ENCODE data around the gene B3GNT2.
A peak's percentile ranks its signal among the peaks of the same experiment; 100 is the strongest.
"Not testable (repeated sequence)": the region's sequence is repeated elsewhere in the genome, so short reads cannot be mapped to it uniquely, and the experiment has no call there.

The B3GNT2 gene

GRCh38 chr2:62197925-62198633 is 2.2 kb downstream of the B3GNT2 start:
- Histone ChIP-seq H4K20me1 (ENCODE audit: insufficient read depth, low read length) (peaks cover 33% of the 10 kb centered on the region), H3K4me3 (ENCODE audit: low read length) (peak overlapping the region; percentile 98)

GRCh38 chr2:62198854-62199253 is 2.9 kb downstream of the B3GNT2 start:
- not testable (repeated sequence) for H3K27ac ChIP-seq (ENCODE audit: low read length)
- H3K4me2 ChIP-seq (ENCODE audit: low read depth, low read length): peak overlapping the region; percentile 84; the same call in 1 of the 2 replicates
- H3K4me1 ChIP-seq (ENCODE audit: low read length): peaks cover 41% of the 10 kb centered on the region

More at GRCh38 chr2:62197925-62198633, 2.2 kb downstream of the B3GNT2 start:
- no peaks in the 10 kb centered on the region for H3K9me2 ChIP-seq (replicated peaks; ENCODE audit: insufficient read depth, low read length)
- peaks cover 41% of the 10 kb centered on the region for H3K4me1 ChIP-seq (ENCODE audit: low read length)
- H3K36me3 ChIP-seq (replicated peaks; ENCODE audit: insufficient read depth, low read length): no peaks in the 10 kb centered on the region
- no peak for TF ChIP-seq EZH2 (optimal IDR thresholded peaks at IDR 0.05; ENCODE audit: low read depth, low read length)
- peaks cover 10% of the 10 kb centered on the region for H3F3A ChIP-seq (ENCODE audit: insufficient read depth, low read length)
- H2AFZ ChIP-seq (ENCODE audit: low read length): no peak overlapping the region
- peak; percentile 6 for DNase-seq
- H3K4me2 ChIP-seq (ENCODE audit: low read depth, low read length): peak overlapping the region; percentile 84
- peak overlapping the region; percentile 50; the same call in 1 of the 2 replicates for H3K9ac ChIP-seq (ENCODE audit: low read length)
- no peaks in the 10 kb centered on the region for H3K27me3 ChIP-seq (replicated peaks; ENCODE audit: insufficient read depth, low read length)
- 0 out of 2 replicates have a peak overlapping the region, but pooled peaks have one; percentile 21 for H3K27ac ChIP-seq (ENCODE audit: low read length)
- no peaks in the 10 kb centered on the region for H3K9me3 ChIP-seq (replicated peaks; ENCODE audit: insufficient read depth, low read length)
- peaks cover 68% of the 10 kb centered on the region for H3K79me2 ChIP-seq (ENCODE audit: low read length)

GRCh38 chr2:62199392-62200125 is 3.6 kb downstream of the B3GNT2 start:
- no peak for DNase-seq
- Histone ChIP-seq H4K20me1 (ENCODE audit: insufficient read depth, low read length) (peaks cover 42% of the 10 kb centered on the region), H3K4me1 (ENCODE audit: low read length) (peaks cover 41% of the 10 kb centered on the region), H3K9me2 (replicated peaks; ENCODE audit: insufficient read depth, low read length) (no peaks in the 10 kb centered on the region), H3K9me3 (replicated peaks; ENCODE audit: insufficient read depth, low read length) (no peaks in the 10 kb centered on the region), H2AFZ (ENCODE audit: low read length) (no peak overlapping the region), H3K4me2 (ENCODE audit: low read depth, low read length) (peak overlapping the region; percentile 39; the same call in 1 of the 2 replicates), H3K36me3 (replicated peaks; ENCODE audit: insufficient read depth, low read length) (no peaks in the 10 kb centered on the region), H3K9ac (ENCODE audit: low read length) (no peak overlapping the region), H3K79me2 (ENCODE audit: low read length) (peaks cover 83% of the 10 kb centered on the region), H3K27ac (ENCODE audit: low read length) (no peak overlapping the region), H3K27me3 (replicated peaks; ENCODE audit: insufficient read depth, low read length) (no peaks in the 10 kb centered on the region), H3F3A (ENCODE audit: insufficient read depth, low read length) (peaks cover 10% of the 10 kb centered on the region), H3K4me3 (ENCODE audit: low read length) (no peak overlapping the region)
- TF ChIP-seq CTCF (IDR thresholded peaks at IDR 0.05; ENCODE audit: low read length): no peak
- no peak for TF ChIP-seq EZH2phosphoT487 (IDR thresholded peaks at IDR 0.05; ENCODE audit: low read length)
- TF ChIP-seq EZH2 (optimal IDR thresholded peaks at IDR 0.05; ENCODE audit: low read depth, low read length): no peak

More at GRCh38 chr2:62198854-62199253, 2.9 kb downstream of the B3GNT2 start:
- not testable (repeated sequence) for H3F3A ChIP-seq (ENCODE audit: insufficient read depth, low read length); H2AFZ ChIP-seq (ENCODE audit: low read length); DNase-seq; H3K9me2 ChIP-seq (replicated peaks; ENCODE audit: insufficient read depth, low read length); H3K27me3 ChIP-seq (replicated peaks; ENCODE audit: insufficient read depth, low read length); H3K4me3 ChIP-seq (ENCODE audit: low read length); H3K9ac ChIP-seq (ENCODE audit: low read length); H3K9me3 ChIP-seq (replicated peaks; ENCODE audit: insufficient read depth, low read length); H3K36me3 ChIP-seq (replicated peaks; ENCODE audit: insufficient read depth, low read length)
- peaks cover 40% of the 10 kb centered on the region for H4K20me1 ChIP-seq (ENCODE audit: insufficient read depth, low read length)
- peaks cover 76% of the 10 kb centered on the region for H3K79me2 ChIP-seq (ENCODE audit: low read length)

GRCh38 chr2:62200291-62200841 is 4.5 kb downstream of the B3GNT2 start:
- Histone ChIP-seq H3K27ac (ENCODE audit: low read length) (no peak overlapping the region), H3K27me3 (replicated peaks; ENCODE audit: insufficient read depth, low read length) (no peaks in the 10 kb centered on the region), H3K9ac (ENCODE audit: low read length) (no peak overlapping the region), H4K20me1 (ENCODE audit: insufficient read depth, low read length) (peaks cover 43% of the 10 kb centered on the region), H3K36me3 (replicated peaks; ENCODE audit: insufficient read depth, low read length) (no peaks in the 10 kb centered on the region), H3K9me2 (replicated peaks; ENCODE audit: insufficient read depth, low read length) (no peaks in the 10 kb centered on the region), H3F3A (ENCODE audit: insufficient read depth, low read length) (peaks cover 10% of the 10 kb centered on the region), H3K4me1 (ENCODE audit: low read length) (peaks cover 41% of the 10 kb centered on the region), H3K79me2 (ENCODE audit: low read length) (peaks cover 91% of the 10 kb centered on the region), H3K4me2 (ENCODE audit: low read depth, low read length) (peak overlapping the region; percentile 39), H2AFZ (ENCODE audit: low read length) (no peak overlapping the region), H3K9me3 (replicated peaks; ENCODE audit: insufficient read depth, low read length) (no peaks in the 10 kb centered on the region), H3K4me3 (ENCODE audit: low read length) (no peak overlapping the region)
- peak; percentile 34 for DNase-seq
- TF ChIP-seq EZH2 (optimal IDR thresholded peaks at IDR 0.05; ENCODE audit: low read depth, low read length) (no peak), EZH2phosphoT487 (IDR thresholded peaks at IDR 0.05; ENCODE audit: low read length) (no peak), CTCF (IDR thresholded peaks at IDR 0.05; ENCODE audit: low read length) (no peak)

All from MM.1S (cell line).